Vagina (tissue), 2 donors: ENCODE results near the gene SERGEF. TPM values are rescaled to one million over a fixed set of nuclear protein-coding genes. Genes with fewer than 3 reads are reported as not detected.

Experiments
- DNase-seq, 2 donors: peaks; one replicate each; pipeline ENCODE4 v3.0.0-alpha.2; 2017; ENCODE audit errors: extremely low spot score in 2 of 2
- H3K27ac ChIP-seq: fragments of 200-600 bp; sonication (generic); one replicate; pipeline ENCODE4 v1.5.1; 2019
- H3K27me3 ChIP-seq: fragments of 200-600 bp; sonication (generic); one replicate; pipeline ENCODE4 v1.5.1; 2019
- H3K36me3 ChIP-seq, 2 donors: fragments of 200-600 bp; sonication (generic); one replicate each; pipeline ENCODE4 v1.5.1; 2017 to 2019
- H3K4me1 ChIP-seq: fragments of 200-600 bp; sonication (generic); one replicate; pipeline ENCODE4 v1.5.1; 2019
- H3K4me3 ChIP-seq, 2 donors: fragments of 200-600 bp; sonication (generic); 1 replicate in 1 of 2; 2 replicates in 1 of 2; pipeline ENCODE4 v1.5.1; 2016 to 2019
- H3K9me3 ChIP-seq: fragments of 200-600 bp; sonication (generic); one replicate; pipeline ENCODE4 v1.5.1; 2019
- POLR2A ChIP-seq, 2 donors: fragments of 450-650 bp; IDR thresholded peaks; one replicate each; pipeline ENCODE4 v1.6.1; 2017; ENCODE audit warnings: antibody characterized with exemption in 2 of 2, mild to moderate bottlenecking in 2 of 2, moderate library complexity in 2 of 2
- POLR2AphosphoS5 ChIP-seq, 2 donors: sonication (generic); formaldehyde crosslinking; IDR thresholded peaks; one replicate each; pipeline ENCODE4 v1.9.0; 2017; ENCODE audit warnings: antibody characterized with exemption in 2 of 2, mild to moderate bottlenecking in 2 of 2, low read depth in 1 of 2; ENCODE audit not compliant: insufficient read depth in 1 of 2
- intact Hi-C: fragments of 100-400 bp; cut with DNase I; formaldehyde crosslinking; loops from one replicate; pipeline ENCODE4 v1.15.1; 2023
- total RNA-seq: library from RNA; depleted of rRNA; stranded (reverse); fragments of >200 nt; gene quantifications from one replicate; pipeline ENCODE4 v1.2.3, GENCODE V29; 2016
- TF ChIP-seq, protein P1 (sequence below), 3 experiments: fragments of 450-650 bp in 2 of 3; fragments of 200-600 bp in 1 of 3; sonication (generic) in 1 of 3; IDR thresholded peaks; one replicate each; pipeline ENCODE4 v1.5.1; 2017 to 2019; ENCODE audit warnings: antibody characterized with exemption in 3 of 3, mild to moderate bottlenecking in 2 of 3, moderate library complexity in 2 of 3

Gene SERGEF
- total RNA-seq, 1 donor from 2014 or later, result 30.7 TPM

DNA sequence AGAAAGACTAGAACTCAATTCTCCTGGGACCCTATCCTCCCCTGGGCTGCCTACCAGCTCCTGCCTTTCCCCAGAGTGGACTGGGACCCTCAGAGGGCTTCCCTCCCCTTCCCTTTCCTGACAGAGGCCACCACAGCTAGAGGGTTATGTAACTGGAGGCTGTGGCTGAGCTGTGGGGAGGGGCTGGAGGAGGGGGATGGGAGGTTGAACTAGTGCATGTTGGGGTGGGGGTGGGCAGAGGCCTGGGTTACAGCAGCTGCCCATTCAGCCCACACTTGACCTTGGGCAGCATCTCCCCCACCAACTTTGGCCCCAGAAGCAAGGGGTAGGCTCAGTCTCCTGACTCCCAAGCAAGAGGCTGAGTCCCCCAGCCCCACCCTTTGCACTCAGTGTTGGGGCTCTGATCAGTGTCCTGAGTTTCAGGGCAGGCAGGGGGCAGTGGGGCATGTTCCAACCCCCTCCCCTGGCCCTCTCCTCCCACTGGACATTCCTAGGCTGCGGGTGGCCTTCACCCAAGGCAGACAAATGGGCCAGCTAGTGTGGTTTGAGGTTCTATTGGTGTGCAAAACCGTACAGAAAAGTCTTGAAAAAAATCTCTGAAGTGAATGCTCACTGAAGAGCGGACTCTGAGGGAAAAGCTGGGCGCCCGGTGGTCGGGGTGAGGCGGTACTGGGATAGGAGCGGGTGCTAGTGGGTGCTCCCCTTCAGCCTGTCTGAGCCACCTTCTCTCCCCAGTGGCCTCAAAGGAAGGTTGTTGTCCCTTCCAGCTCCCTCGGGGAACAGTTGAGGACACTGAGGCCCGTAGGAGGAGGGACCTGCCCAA lies 274.5 kb downstream of the SERGEF start:
- H3K4me3 ChIP-seq, result peak overlapping the region in 1 of 2 donors; percentile 47
- peak overlapping the region; percentile 66 for H3K27ac ChIP-seq
- DNase-seq, result no peak
- no peaks in the 10 kb centered on the region for H3K36me3 ChIP-seq
- intact Hi-C loops, result no loop called here
- H3K4me1 ChIP-seq, result peaks cover 19% of the 10 kb centered on the region
- H3K9me3 ChIP-seq, result no peaks in the 10 kb centered on the region
- no peaks in the 10 kb centered on the region for H3K27me3 ChIP-seq
- TF ChIP-seq, protein P1, sequence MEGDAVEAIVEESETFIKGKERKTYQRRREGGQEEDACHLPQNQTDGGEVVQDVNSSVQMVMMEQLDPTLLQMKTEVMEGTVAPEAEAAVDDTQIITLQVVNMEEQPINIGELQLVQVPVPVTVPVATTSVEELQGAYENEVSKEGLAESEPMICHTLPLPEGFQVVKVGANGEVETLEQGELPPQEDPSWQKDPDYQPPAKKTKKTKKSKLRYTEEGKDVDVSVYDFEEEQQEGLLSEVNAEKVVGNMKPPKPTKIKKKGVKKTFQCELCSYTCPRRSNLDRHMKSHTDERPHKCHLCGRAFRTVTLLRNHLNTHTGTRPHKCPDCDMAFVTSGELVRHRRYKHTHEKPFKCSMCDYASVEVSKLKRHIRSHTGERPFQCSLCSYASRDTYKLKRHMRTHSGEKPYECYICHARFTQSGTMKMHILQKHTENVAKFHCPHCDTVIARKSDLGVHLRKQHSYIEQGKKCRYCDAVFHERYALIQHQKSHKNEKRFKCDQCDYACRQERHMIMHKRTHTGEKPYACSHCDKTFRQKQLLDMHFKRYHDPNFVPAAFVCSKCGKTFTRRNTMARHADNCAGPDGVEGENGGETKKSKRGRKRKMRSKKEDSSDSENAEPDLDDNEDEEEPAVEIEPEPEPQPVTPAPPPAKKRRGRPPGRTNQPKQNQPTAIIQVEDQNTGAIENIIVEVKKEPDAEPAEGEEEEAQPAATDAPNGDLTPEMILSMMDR (IDR thresholded peaks at IDR 0.05), result no peak
- TF ChIP-seq POLR2A (IDR thresholded peaks at IDR 0.05), result no peak
- no peak for TF ChIP-seq POLR2AphosphoS5 (IDR thresholded peaks at IDR 0.05; ENCODE audit: insufficient read depth in 1 of 2, low read depth in 1 of 2)

Other genes with a start within 250 kb of the SERGEF start
- gene TPH1, start 33.2 kb upstream of the SERGEF start, total RNA-seq, result 0.49 TPM
- gene SAAL1, start 93.0 kb upstream of the SERGEF start, total RNA-seq, result 15.2 TPM
- not detected for gene MRGPRX3, start 119.5 kb upstream of the SERGEF start, total RNA-seq
- gene MRGPRX4, start 159.8 kb upstream of the SERGEF start, total RNA-seq, result not detected
- gene SAA4, start 223.8 kb upstream of the SERGEF start, total RNA-seq, result 1.7 TPM
- 19.4 TPM for gene SAA2, start 235.6 kb upstream of the SERGEF start, total RNA-seq